ENCODE data around the gene FOXJ1.
"Not testable (repeated sequence)": the region's sequence is repeated elsewhere in the genome, so short reads cannot be mapped to it uniquely, and the experiment has no call there.

Gene FOXJ1

GRCh38 chr17:76141212-76142038, at the start of gene FOXJ1:
TSS of gene FOXJ1 (minus strand) at chr17:76141245. CDS start at chr17:76140395, 850 bp downstream.
- DNase-seq, result peak; percentile 59

GRCh38 chr17:76189741-76190140, 48.7 kb upstream of the FOXJ1 start:
- DNase-seq, result no peak

- DNase-seq, result no peak
These were observed 48.2 kb upstream of the FOXJ1 start for GRCh38 chr17:76189247-76189646.

- no peak for DNase-seq
These were observed 47.4 kb upstream of the FOXJ1 start for GRCh38 chr17:76188213-76189016.

- not testable (repeated sequence) for DNase-seq
These were observed 45.7 kb upstream of the FOXJ1 start for GRCh38 chr17:76186774-76187173.

- DNase-seq, result no peak
These were observed 43.2 kb upstream of the FOXJ1 start for GRCh38 chr17:76184290-76184689.

- peak; percentile 22 for DNase-seq
These were observed 41.1 kb upstream of the FOXJ1 start for GRCh38 chr17:76182016-76182764.

GRCh38 chr17:76179496-76180467, 38.7 kb upstream of the FOXJ1 start:
- no peak for DNase-seq

GRCh38 chr17:76178124-76178523, 37.1 kb upstream of the FOXJ1 start:
- DNase-seq, result no peak

- DNase-seq, result no peak
These were observed 35.9 kb upstream of the FOXJ1 start for GRCh38 chr17:76176701-76177574.

- DNase-seq, result no peak
These were observed 33.0 kb upstream of the FOXJ1 start for GRCh38 chr17:76174037-76174436.

GRCh38 chr17:76173474-76173873, 32.4 kb upstream of the FOXJ1 start:
- no peak for DNase-seq

GRCh38 chr17:76171706-76172105, 30.7 kb upstream of the FOXJ1 start:
- DNase-seq, result no peak

GRCh38 chr17:76170114-76170513, 29.1 kb upstream of the FOXJ1 start:
- no peak for DNase-seq

GRCh38 chr17:76166906-76167305, 25.9 kb upstream of the FOXJ1 start:
- no peak for DNase-seq

- no peak for DNase-seq
These were observed 25.1 kb upstream of the FOXJ1 start for GRCh38 chr17:76166168-76166567.

GRCh38 chr17:76164331-76164730, 23.3 kb upstream of the FOXJ1 start:
- no peak for DNase-seq

- DNase-seq, result no peak
These were observed 22.9 kb upstream of the FOXJ1 start for GRCh38 chr17:76163919-76164318.

GRCh38 chr17:76161619-76162266, 20.7 kb upstream of the FOXJ1 start:
- no peak for DNase-seq

- DNase-seq, result no peak
These were observed 20.0 kb upstream of the FOXJ1 start for GRCh38 chr17:76160896-76161528.

Measured in NCI-H187 treated with DMSO at 0.1 percent for 48 hours (cell line).